ENCODE data around the gene IGSF9.

DNA sequence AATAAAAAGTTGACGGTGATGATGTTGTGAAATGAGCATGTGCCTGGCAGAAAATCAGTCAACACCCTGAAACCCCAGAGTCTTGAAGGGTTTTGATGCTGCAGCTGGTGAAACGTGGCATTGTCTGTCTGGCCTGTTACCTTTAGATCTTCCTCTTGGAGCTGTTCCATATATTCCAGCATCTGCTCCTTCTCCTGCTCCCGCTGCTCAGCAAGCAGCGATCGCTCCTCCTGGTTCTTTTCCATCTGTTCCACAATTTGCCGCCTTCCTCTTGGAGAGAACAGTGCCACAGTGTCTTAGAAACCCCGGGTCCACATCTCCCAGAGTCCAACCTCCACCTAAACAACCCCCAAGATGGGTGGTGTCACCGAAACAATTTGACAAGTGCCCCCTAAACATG, 61.1 kb downstream of the IGSF9 start:
- TF ChIP-seq SP1 (IDR thresholded peaks at IDR 0.05): no peak
- no peak for TF ChIP-seq FOXK2 (IDR thresholded peaks at IDR 0.05)
- TF ChIP-seq, protein P1, sequence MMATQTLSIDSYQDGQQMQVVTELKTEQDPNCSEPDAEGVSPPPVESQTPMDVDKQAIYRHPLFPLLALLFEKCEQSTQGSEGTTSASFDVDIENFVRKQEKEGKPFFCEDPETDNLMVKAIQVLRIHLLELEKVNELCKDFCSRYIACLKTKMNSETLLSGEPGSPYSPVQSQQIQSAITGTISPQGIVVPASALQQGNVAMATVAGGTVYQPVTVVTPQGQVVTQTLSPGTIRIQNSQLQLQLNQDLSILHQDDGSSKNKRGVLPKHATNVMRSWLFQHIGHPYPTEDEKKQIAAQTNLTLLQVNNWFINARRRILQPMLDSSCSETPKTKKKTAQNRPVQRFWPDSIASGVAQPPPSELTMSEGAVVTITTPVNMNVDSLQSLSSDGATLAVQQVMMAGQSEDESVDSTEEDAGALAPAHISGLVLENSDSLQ (IDR thresholded peaks at IDR 0.05): no peak
- no peak for TF ChIP-seq FOXA1 (IDR thresholded peaks at IDR 0.05)
- no peak for TF ChIP-seq LEF1 (IDR thresholded peaks at IDR 0.05; ENCODE audit: borderline replicate concordance)
- TF ChIP-seq SUZ12 (IDR thresholded peaks at IDR 0.05): no peak
- no peak for TF ChIP-seq FOXM1 (IDR thresholded peaks at IDR 0.05; ENCODE audit: borderline replicate concordance)
- no peak for TF ChIP-seq NFRKB (IDR thresholded peaks at IDR 0.05)
- no peak for TF ChIP-seq ZNF384 (IDR thresholded peaks at IDR 0.05)
- no peak for TF ChIP-seq ELF4 (IDR thresholded peaks at IDR 0.05)
- no peak for TF ChIP-seq TARDBP (IDR thresholded peaks at IDR 0.05)
- TF ChIP-seq BHLHE40 (IDR thresholded peaks at IDR 0.05; ENCODE audit: borderline replicate concordance): no peak
- no peak for TF ChIP-seq HDGF (IDR thresholded peaks at IDR 0.05; ENCODE audit: borderline replicate concordance)
- TF ChIP-seq ARNT (IDR thresholded peaks at IDR 0.05): no peak
